OCI-LY7 (cell line): Measurements from ENCODE around the gene PEX10.

Experiments used
- EZH2phosphoT487 ChIP-seq: fragments of 200-600 bp; sonication (generic); IDR thresholded peaks from 2 replicates; pipeline ENCODE4 v1.6.1; 2018; ENCODE audit warnings: low read depth, borderline replicate concordance, mild to moderate bottlenecking, mixed run types, antibody characterized with exemption, low read length, moderate library complexity, mixed read lengths
- TF ChIP-seq, protein P1 (sequence below): fragments of 200-600 bp; sonication (generic); conservative IDR thresholded peaks from 2 replicates; pipeline ENCODE4 v1.5.1; 2014; ENCODE audit warnings: mild to moderate bottlenecking, antibody characterized with exemption, low read length, moderate library complexity, mixed read lengths

DNA sequence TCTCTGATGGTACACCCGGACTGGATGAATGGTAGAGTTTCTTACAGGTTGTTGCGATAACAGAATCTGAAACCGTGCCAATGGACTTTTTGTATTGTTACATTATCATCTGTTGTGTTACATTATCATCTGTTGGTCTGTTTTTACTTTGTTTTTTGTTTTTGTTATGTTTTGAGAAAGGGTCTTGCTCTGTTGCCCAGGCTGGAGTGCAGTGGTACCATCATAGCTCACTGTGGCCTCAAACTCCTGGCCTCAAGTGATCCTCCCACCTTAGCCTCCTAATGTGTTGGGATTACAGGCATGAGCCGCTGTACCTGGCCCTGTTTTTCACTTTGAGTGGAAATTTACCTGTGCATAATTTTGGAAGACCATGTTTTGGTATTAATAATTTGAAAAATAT is 10.2 kb upstream of the PEX10 start:
- TF ChIP-seq, protein P1, sequence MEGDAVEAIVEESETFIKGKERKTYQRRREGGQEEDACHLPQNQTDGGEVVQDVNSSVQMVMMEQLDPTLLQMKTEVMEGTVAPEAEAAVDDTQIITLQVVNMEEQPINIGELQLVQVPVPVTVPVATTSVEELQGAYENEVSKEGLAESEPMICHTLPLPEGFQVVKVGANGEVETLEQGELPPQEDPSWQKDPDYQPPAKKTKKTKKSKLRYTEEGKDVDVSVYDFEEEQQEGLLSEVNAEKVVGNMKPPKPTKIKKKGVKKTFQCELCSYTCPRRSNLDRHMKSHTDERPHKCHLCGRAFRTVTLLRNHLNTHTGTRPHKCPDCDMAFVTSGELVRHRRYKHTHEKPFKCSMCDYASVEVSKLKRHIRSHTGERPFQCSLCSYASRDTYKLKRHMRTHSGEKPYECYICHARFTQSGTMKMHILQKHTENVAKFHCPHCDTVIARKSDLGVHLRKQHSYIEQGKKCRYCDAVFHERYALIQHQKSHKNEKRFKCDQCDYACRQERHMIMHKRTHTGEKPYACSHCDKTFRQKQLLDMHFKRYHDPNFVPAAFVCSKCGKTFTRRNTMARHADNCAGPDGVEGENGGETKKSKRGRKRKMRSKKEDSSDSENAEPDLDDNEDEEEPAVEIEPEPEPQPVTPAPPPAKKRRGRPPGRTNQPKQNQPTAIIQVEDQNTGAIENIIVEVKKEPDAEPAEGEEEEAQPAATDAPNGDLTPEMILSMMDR = no peak
- no peak for TF ChIP-seq EZH2phosphoT487
